Head of caudate nucleus (tissue), 42 donors: ENCODE data around the gene AP2A2.
"Not testable (repeated sequence)": the region's sequence is repeated elsewhere in the genome, so short reads cannot be mapped to it uniquely, and the experiment has no call there.

Source experiments
- DNase-seq, 42 donors: peaks; one replicate each; pipeline versions ENCODE4 v3.0.0 to v3.0.0-alpha.2; 2020 to 2021; ENCODE audit warnings: mixed read lengths in 7 of 42
- intact Hi-C: fragments of 100-400 bp; cut with DNase I; formaldehyde crosslinking; loops from one replicate; pipeline ENCODE4 v1.15.0; 2022

Gene AP2A2

DNA sequence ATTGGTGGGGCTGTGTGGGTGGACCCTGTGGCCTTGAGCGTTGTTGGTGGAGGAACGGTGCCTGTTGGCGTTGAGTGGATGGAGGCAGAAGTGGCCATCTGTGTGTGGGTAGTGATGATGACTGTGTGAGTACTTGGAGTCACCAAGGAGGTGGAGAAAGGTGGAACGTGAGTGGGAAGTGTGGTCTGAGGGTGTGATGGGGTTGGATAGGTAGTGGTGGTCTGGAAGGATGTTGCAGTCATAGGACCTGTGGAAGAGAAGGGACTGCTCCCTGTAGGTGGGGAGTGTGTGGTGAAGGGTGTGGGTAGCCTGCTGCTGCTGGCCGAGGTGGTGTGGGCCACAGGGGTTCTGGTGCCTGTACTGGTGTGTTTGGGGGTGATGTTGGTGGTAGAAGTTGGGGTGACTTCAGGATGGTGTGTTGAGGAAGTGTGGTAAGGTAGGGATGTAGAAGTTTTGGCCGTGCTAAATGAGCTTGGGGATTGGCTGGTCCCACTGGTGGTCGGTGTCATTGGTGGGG is 91.0 kb downstream of the AP2A2 start:
- intact Hi-C loops, DNase-seq: not testable (repeated sequence)

DNA sequence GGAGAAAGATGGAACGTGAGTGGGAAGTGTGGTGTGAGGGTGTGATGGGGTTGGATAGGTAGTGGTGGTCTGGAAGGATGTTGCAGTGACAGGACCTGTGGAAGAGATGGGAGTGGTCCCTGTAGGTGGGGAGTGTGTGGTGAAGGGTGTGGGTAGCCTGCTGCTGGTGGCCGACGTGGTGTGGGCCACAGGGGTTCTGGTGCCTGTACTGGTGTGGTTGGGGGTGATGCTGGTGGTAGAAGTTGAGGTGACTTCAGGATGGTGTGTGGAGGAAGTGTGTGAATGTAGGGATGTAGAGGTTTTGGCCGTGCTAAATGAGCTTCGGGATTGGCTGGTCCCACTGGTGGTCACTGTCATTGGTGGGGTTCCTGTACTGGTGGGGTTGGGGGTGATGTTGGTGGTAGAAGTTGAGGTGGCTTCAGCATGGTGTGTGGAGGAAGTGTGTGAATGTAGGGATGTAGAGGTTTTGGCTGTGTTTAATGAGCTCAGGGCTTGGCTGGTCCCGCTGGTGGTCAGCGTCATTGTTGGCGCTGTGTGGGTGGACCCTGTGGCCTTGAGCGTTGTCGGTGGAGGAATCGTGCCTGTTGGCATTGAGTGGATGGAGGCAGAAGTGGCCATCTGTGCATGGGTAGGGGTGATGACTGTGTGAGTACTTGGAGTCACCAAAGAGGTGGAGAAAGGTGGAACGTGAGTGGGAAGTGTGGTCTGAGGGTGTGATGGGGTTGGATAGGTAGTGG is 91.8 kb downstream of the AP2A2 start:
- DNase-seq: peak in 1 of 42 donors; percentile 48
- intact Hi-C loops: no loop called here

DNA sequence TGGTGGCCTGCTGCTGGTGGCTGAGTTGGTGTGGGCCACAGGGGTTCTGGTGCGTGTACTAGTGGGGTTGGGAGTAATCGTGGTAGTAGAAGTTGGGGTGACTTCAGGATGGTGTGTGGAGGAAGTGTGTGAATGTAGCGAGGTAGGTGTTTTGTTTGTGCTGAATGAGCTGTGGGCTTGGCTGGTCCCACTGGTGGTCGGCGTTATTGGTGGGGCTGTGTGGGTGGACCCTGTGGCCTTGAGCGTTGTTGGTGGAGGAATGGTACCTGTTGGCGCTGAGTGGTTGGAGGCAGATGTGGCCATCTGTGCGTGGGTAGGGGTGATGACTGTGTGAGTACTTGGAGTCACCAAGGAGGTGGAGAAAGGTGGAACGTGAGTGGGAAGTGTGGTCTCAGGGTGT is 92.4 kb downstream of the AP2A2 start:
- intact Hi-C loops: no loop called here
- DNase-seq: no peak

DNA sequence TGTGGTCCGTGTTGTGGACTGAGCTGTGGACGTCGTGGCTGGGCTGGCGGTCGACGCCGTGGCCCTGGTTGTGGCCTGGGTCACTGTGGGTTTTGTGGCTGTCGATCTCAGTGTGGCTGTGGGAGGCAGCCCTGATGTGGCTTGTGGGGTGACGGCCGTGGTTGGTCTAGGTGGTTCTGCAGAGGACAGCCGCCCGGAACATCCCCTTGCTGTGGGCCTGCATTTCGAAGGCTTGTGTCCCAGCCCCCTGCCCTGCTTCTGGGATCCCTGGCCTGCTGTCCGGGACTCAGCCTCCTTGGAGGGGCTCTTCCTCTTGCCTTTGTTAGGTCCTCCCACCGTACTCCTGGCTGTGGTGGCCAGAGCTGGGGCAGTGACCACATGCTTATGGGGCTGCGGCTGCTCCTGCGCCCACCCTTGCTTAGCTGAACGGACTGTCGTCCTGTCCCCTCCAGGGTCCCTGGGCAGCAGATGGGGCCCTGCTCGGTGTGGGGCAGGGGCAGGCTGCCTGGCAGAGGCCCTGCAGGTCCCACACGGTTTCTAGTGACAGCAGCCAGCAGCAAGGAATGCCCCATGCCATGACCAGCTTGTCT is 93.7 kb downstream of the AP2A2 start:
- intact Hi-C loops: no loop called here
- no peak for DNase-seq

DNA sequence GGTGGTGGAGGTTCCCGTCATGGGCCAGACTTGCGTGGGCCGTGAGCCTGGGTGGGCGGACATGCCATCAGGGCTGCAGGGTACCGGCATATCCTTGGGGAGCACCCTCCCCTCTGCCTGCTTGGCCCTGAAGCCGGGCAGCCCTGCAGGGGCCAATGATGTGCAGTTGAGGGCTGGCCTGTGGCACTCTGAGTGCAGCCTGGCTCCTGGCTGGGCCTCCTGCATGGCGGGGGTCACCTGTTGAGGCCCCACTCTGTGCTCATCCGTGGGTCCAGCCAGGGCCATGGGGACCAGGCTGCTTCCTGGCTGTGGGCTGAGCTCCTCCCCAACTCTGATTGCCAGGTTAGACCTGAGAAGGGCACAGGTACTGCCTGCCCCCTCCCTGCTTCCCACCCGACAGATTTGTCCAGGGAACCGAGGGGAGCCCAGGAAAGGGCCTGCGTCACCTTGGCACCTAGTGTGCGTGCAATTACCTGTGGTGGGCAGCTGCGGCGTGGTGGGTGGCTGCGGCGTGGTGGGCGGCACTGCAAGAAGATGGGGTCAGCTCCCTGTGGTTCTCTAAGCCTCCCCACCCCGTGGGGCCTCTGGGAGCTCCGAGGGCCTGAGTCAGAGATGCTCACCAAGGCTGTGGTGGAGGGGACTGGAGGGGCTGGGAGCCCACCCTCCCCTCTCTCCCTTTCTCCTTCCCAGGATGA is 94.7 kb downstream of the AP2A2 start:
- intact Hi-C loops: no loop called here
- DNase-seq: no peak

DNA sequence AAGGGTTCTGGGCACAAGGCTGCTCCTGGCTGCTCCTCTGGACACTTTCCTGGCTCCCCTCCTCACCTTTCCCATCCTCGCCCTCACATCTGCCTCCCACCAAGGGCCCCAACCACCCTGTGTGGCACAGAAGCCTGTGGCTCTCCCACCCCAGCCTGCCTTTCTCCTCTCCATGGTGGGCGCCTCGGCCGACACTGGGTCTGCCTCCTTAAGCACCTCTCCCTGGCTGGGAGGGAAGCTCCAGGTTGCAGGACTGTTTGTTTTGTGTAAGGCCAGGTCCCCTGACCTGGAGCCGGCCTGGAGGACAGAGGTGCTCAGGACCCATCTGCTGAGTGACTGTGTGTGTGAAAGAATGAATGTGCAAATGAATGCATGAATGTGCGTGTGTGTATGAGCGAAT is 96.7 kb downstream of the AP2A2 start:
- intact Hi-C loops: no loop called here
- DNase-seq: no peak

DNA sequence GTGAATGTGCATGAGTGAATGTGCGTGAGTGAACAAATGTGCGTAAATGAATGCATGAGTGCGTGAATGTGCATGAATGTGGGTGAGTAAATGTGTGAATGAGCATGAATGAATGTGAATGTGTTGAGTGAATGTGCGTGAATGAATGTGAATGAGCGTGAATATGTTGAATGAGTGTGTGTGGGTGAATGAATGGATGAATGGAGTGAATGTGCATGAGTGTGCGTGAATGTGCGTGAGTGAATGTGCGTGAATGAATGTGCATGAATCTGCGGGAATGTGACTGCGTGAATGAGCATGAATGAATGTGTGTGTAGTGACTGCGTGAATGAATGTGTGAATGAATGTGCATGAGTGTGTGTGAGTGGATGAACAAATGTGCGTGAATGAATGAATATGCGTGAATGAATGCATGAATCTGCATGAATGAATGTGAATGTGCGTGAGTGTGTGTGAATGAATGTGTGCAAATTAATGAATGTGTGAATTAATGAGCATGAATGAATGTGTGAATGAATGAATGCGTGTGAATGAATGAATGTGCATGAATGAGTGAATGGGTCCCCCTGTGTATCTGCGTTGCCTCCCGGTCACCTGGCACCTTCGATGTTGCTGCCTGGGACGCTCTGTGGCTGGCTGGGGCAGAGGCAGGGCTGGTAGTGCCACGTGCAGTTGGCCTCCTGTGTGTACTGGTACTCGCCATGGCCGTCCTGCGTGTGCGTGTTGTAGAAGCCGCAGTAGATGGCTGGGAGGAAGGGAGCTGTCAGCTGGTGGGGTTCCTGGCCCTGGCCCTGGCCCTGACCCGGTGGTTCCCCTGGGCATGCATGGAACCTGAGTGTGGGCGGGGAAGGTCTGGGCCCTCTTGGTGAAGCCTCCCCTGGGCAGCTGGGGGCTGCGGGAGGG is 97.5 kb downstream of the AP2A2 start:
- DNase-seq: peak in 2 of 42 donors; percentile 20 to 35
- intact Hi-C loops: no loop called here

DNA sequence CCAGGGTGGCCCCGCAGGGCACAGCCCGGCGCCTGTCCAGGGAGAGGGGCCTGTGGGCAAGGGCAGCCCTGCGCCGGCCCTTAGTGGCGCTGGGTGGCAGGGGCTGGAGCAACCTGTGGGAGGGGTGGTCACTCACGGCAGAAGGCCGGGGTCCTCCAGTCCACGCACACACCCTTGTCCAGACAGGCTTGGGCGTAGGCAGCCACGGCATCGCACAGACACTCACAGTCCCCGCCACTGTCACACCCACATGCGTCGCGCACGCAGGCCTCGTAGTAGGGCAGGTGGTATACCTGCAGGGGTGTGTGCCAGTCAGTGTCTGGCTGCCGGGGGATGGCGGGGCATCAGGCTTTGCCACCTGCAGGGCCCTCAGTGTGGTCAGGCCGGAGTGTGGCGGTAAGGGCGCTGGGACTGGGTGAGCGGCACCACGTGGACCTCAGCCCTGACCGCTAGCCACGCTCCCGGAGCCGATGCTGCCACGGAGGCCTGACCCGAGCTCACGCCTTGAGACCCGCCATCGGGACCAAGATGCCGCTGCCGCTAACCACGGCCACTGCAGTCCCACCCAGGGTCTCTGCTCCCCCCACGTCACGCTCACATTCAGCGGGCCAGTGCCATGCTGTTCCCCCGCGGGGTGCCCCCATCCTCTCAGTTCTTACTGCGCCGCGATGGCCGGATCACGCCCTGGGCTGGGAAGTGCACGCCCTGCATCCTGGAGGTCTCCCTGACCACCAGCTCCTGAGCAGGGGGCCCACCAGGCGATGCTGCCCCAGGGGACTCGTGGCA is 98.3 kb downstream of the AP2A2 start:
- DNase-seq: no peak
- intact Hi-C loops: no loop called here

DNA sequence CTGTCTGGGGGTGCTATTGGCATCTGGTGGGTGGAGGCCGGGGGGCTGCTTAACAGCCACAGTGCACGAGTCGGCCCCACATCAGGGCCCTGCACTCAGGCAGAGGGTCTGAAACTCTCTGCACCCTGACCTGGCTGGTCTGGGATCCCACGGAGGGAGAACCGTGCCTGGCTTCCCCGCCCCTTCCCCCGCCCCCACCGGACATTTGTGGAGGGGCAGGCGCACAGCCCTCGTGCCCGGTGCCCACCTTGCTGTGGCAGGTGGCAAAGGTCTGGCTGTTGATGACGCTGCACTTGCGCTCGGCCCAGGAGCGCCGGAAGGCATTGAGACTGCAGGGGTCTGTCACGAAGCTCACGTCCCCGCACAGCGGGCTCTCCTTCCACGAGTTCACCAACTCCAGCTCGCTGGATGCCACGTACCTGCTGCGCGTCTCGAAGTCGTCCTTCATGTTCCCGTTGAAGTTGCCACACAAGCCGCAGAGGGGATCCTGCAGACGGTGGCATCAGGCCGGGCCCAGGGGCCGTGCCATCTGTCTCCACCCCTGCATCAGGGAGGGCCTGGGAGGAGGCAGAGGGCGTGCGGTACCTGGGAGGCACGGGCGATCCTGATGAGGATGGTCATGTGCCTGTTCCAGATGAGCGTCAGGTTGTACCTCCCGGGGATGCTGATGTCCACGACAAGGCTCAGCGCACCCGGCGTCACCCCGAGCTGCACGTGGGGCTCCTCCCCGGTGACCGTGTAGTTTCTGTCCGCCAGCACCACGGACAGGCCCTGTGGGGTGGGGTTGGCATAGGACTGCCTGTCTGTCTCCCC is 99.1 kb downstream of the AP2A2 start:
- DNase-seq: no peak
- intact Hi-C loops: no loop called here

DNA sequence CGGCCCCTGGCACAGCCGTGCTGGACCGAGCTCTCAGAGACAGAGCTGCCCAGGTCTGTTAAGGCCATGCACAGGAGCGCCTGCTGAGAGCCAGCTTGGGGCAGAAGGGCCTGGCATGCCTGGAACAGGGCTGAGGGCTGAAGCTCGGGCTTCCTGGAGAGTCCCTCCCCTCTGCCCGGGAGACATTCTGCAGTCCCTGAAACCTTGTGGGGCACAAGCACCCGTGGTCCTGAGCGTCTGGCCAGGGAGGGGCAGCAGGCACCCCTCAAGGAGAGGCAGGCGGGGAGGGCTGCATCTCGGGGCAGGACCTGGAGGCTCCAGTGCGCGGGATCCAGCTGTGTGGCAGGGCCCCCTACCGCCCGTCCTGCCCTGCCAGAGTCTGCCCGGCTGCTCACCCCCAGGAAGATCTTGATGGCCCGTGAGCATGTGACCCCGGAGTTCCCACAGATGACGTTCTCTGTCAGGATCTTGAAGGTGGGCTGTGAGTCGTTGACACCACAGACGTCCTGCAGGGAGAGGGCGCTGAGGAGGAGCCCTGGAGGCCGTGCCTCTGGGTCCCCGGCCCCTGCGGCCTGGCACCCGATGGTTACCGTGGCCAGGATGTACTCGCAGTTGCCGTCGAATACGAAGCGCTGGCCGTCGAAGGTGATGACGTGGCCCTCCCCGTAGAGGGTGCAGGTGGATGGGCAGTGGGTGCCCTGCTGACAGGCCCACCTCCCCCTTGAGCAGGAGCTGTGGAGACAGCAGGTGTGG is 99.9 kb downstream of the AP2A2 start:
- intact Hi-C loops: no loop called here
- no peak for DNase-seq

DNA sequence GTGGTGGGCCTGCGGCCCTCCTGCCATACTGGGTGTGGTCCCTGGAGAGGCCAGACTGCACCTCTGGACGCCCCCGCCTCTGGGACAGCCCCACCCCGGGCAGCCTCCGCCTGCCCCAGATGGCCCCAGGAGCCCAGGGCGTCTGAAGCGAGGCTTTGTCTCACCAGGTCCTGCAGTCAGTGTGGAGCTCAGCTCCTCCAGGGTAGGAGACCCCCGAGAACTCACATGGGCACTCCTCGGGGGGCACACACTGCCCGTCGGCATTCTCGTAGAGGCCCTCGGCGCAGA is 100.4 kb downstream of the AP2A2 start:
- intact Hi-C loops: no loop called here
- DNase-seq: no peak

DNA sequence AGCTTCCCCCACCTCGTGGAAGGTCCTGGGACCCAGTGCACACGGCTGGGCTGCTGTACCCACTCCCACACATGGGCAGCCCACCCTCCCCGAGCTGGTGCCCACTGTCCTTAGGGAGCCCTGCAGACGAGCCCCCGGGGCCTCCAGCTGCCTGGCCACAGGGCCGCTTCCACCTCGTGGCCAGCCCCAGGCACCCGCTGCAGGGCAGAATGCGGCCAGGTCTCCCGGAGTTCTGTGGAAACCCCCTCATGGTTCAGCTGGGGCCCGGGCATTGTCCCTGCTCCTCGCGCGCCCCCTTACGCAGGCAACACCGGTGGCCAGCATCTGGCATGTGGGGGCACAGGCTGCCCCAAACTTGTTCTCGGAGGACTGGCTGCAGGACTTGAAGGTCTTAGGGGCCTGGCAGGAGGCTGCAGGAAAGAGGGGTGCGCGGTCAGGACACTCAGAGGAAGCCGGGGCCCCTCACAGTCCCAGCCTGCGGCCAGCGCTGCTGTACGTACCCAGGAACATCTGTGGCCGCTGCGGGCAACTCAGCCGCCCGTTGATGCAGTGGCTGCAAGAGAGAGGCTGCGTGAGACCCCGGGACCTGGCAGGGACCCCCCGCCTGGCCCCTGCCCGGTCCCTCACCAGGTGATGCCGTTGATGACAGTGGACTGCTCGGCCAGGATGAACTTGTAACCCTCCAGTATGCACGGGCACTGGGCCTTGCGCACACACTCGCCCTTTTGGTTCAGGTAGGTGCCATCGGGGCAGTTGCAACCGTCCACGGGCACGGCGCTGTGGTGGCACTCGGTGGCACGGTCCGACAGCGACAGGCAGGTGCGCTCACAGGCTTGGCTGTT is 101.2 kb downstream of the AP2A2 start:
- no peak for DNase-seq
- intact Hi-C loops: no loop called here

DNA sequence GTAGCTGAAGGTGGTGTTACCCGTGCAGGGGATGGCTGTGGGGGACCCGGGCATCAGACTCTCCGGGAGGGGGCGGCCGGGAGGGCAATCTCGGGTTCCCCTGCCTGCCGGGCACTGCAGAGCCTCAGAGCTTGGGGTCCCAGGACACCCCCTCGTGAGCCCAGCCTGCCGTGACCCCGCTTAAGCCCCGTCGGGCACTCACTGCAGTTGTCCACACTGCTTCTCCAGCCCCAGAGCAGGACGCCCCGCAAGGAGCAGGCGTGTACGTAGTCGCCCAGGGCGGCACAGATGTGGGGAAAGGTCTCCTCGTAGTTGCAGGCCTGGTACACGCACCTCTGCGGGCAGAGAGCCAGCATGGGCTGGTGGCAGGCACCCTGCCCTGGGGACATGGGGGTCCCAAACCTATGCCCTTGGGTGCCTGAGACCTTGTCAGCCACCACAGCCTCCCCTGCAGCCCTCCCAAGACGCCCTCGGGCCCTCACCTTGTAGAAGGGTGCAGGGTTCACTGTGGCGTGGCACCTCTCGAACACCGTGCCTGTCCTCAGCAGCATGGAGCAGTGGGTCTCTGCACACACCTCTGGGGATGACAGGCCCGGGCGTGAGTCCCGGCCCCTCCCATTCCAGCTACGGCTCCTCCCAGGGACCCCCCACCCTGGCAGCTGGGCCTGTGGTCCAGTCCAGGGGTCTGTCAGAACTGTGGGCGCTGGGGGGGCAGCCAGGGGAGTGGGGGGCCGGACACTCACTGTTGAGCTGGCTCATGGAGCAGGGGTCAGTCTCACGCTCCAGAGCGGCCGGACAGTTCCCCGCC is 102.0 kb downstream of the AP2A2 start:
- intact Hi-C loops: no loop called here
- DNase-seq: no peak

DNA sequence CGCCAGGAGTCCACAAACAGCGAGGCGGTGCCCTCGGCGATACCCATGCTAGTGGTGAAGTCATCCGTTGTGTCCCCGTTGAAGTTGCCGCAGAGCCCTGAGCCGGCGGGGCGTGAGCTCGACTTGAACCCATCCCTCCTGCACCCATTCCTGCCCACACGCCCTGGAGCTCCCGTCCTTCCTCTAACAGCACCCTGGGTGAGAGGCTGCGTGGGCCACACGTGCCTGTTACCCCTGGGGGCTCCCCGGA is 102.5 kb downstream of the AP2A2 start:
- DNase-seq: no peak
- intact Hi-C loops: no loop called here

DNA sequence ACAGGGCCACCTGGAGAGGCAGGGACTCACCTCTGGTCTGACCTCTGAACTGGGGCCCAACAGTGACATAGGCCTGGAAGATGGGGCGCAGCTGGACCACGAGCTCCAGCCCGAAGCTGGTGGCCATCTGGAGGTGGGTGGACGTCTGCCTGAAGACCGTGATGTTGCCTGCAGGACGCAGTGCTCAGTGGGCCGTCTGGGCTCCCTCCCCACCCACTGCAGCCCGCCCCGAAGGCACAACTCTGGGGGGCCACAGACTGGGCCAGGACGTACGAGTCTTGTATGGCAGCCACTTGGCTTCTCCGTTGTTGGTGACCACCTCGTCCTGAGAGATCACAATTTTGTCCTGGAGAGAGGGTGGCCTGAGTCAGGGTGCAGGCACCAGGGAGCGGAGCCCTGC is 102.9 kb downstream of the AP2A2 start:
- intact Hi-C loops: no loop called here
- DNase-seq: no peak

DNA sequence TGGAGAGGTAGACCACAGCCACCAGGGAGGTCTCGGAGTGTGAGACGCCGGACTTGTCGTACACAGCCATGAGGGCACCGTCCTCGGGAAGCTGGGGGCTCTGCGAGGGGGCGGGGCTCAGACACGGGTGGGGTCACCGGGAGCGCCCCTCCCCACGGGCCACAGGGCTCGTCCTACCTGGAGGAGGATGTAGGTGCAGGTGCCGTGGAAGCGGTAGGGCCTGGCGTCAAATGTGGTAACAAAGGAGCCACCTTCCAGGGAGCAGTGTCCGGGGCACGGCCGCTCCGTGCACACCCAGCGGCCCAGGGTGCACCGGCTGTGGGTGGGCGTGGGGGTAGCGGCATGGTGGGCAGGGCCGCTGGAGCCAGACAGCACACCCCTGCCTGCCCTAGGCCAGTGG is 103.4 kb downstream of the AP2A2 start:
- intact Hi-C loops: no loop called here
- DNase-seq: no peak
